H1 (cell line): ENCODE data around the gene SLAMF1. TPM values are rescaled to one million over a fixed set of nuclear protein-coding genes. Genes with fewer than 3 reads are reported as not detected.
"Not testable (repeated sequence)": the region's sequence is repeated elsewhere in the genome, so short reads cannot be mapped to it uniquely, and the experiment has no call there.

Experiments
- CTCF ChIA-PET: fragments of 300-600 bp; sonication (Branson Sonifier 250); formaldehyde crosslinking; loops from one replicate; lab custom pipeline; 2021; ENCODE audit not compliant: partially characterized antibody; lab: Charles Lee
- POLR2A ChIA-PET: fragments of 300-600 bp; sonication (Branson Sonifier 250); formaldehyde crosslinking; loops from one replicate; lab custom pipeline; 2021; ENCODE audit warnings: inconsistent platforms; ENCODE audit not compliant: partially characterized antibody; lab: Charles Lee
- DNase-seq, 2 experiments: peaks; one replicate each; pipeline versions ENCODE4 v3.0.0 to v3.0.0-alpha.2; 2010 to 2022; ENCODE audit warnings: low spot score in 2 of 2, low read depth in 1 of 2, mixed read lengths in 1 of 2
- FAIRE-seq: peaks from 2 replicates; lab custom pipeline; 2011; peaks lifted over from hg19 to GRCh38; lab: Jason Lieb, UNC
- H2AFZ ChIP-seq: 2 replicates; pipeline ENCODE4 v1.8.1; 2012; ENCODE audit warnings: low read length, inconsistent platforms
- H2AK5ac ChIP-seq: 2 replicates; pipeline ENCODE4 v1.6.1; 2013; ENCODE audit warnings: low read depth, low read length
- H2BK120ac ChIP-seq: replicated peaks from 2 replicates; pipeline ENCODE3; 2013; ENCODE audit warnings: low read depth, low read length, inconsistent platforms
- H2BK12ac ChIP-seq: 2 replicates; pipeline ENCODE4 v1.6.1; 2013; ENCODE audit warnings: low read depth, low read length
- H2BK15ac ChIP-seq: 2 replicates; pipeline ENCODE4 v1.6.1; 2013; ENCODE audit warnings: low read length
- H2BK20ac ChIP-seq: 2 replicates; pipeline ENCODE4 v1.6.1; 2013; ENCODE audit warnings: low read length
- H2BK5ac ChIP-seq: 2 replicates; pipeline ENCODE4 v1.6.1; 2013; ENCODE audit warnings: low read depth, low read length
- H3K14ac ChIP-seq: 2 replicates; pipeline ENCODE4 v1.6.1; 2013; ENCODE audit warnings: inconsistent platforms; ENCODE audit not compliant: insufficient read length
- H3K18ac ChIP-seq: 2 replicates; pipeline ENCODE4 v1.6.1; 2013; ENCODE audit warnings: low read length; ENCODE audit errors: extremely low read depth
- H3K23ac ChIP-seq: 2 replicates; pipeline ENCODE4 v1.6.1; 2013; ENCODE audit warnings: inconsistent platforms; ENCODE audit not compliant: insufficient read length
- H3K23me2 ChIP-seq: 2 replicates; pipeline ENCODE4 v1.6.1; 2013; ENCODE audit warnings: low read depth, low read length
- H3K27ac ChIP-seq: 2 replicates; pipeline ENCODE4 v1.6.1; 2011; ENCODE audit warnings: low read depth, low read length, inconsistent platforms
- H3K27me3 ChIP-seq, 4 experiments: replicated peaks in 1 of 4; 1 replicate in 1 of 4; 2 replicates in 3 of 4; pipeline versions ENCODE4 v1.6.1 to v1.8.1; 2011 to 2013; ENCODE audit warnings: low read length in 3 of 4, mild to moderate bottlenecking in 3 of 4, inconsistent platforms in 2 of 4, mixed read lengths in 2 of 4, moderate library complexity in 1 of 4; ENCODE audit not compliant: control insufficient read depth in 3 of 4, insufficient read depth in 3 of 4; ENCODE audit errors: extremely low read depth in 1 of 4
- H3K36me3 ChIP-seq, 4 experiments: 2 replicates each; pipeline versions ENCODE4 v1.6.1 to v1.8.1; 2011 to 2013; ENCODE audit warnings: mild to moderate bottlenecking in 4 of 4, low read length in 3 of 4, moderate library complexity in 2 of 4, control low read depth in 1 of 4, inconsistent platforms in 1 of 4; ENCODE audit not compliant: insufficient read depth in 4 of 4, control insufficient read depth in 2 of 4
- H3K4ac ChIP-seq: replicated peaks from 2 replicates; pipeline ENCODE3; 2013; ENCODE audit warnings: low read length, low read depth, mixed read lengths, inconsistent platforms; ENCODE audit not compliant: insufficient read length
- H3K4me1 ChIP-seq, 4 experiments: replicated peaks in 1 of 4; 1 replicate in 1 of 4; 2 replicates in 3 of 4; pipeline versions ENCODE4 v1.6.1 to v1.8.1; 2011 to 2013; ENCODE audit warnings: low read length in 3 of 4, inconsistent platforms in 2 of 4, mixed read lengths in 1 of 4; ENCODE audit not compliant: insufficient read depth in 4 of 4, control insufficient read depth in 3 of 4
- H3K4me2 ChIP-seq, 2 experiments: 2 replicates each; pipeline versions ENCODE4 v1.6.1 to v1.8.1; 2011 to 2013; ENCODE audit warnings: low read depth in 2 of 2, low read length in 2 of 2, control low read depth in 1 of 2, inconsistent platforms in 1 of 2, mild to moderate bottlenecking in 1 of 2; ENCODE audit not compliant: insufficient read depth in 1 of 2
- H3K4me3 ChIP-seq, 4 experiments: fragments of 200-600, 300-600 bp in 1 of 4; sonication (generic), shearing (Covaris generic), sonication (Bioruptor Twin) in 1 of 4; 2 replicates each; pipeline versions ENCODE4 v1.5.1 to v1.8.1; 2011 to 2016; ENCODE audit warnings: low read length in 4 of 4, low read depth in 3 of 4, control low read depth in 2 of 4, inconsistent platforms in 2 of 4, mild to moderate bottlenecking in 2 of 4, mixed read lengths in 1 of 4, moderate library complexity in 1 of 4; ENCODE audit not compliant: insufficient read depth in 2 of 4; ENCODE audit errors: extremely low read depth in 1 of 4
- H3K56ac ChIP-seq: replicated peaks from 2 replicates; pipeline ENCODE3; 2013; ENCODE audit warnings: low read depth, mild to moderate bottlenecking, mixed read lengths, low read length, inconsistent platforms; ENCODE audit not compliant: insufficient read length
- H3K79me1 ChIP-seq: 2 replicates; pipeline ENCODE4 v1.6.1; 2013; ENCODE audit warnings: low read depth, low read length, control low read depth
- H3K79me2 ChIP-seq, 2 experiments: 2 replicates each; pipeline versions ENCODE4 v1.6.1 to v1.8.1; 2012 to 2013; ENCODE audit warnings: low read length in 2 of 2, mild to moderate bottlenecking in 2 of 2, inconsistent platforms in 1 of 2; ENCODE audit not compliant: insufficient read depth in 2 of 2, control insufficient read depth in 1 of 2
- H3K9ac ChIP-seq, 4 experiments: replicated peaks in 1 of 4; 1 replicate in 1 of 4; 2 replicates in 3 of 4; pipeline versions ENCODE4 v1.6.1 to v1.8.1; 2011 to 2013; ENCODE audit warnings: low read depth in 3 of 4, low read length in 3 of 4, control low read depth in 2 of 4, mild to moderate bottlenecking in 2 of 4, moderate library complexity in 2 of 4, inconsistent platforms in 1 of 4; ENCODE audit errors: extremely low read depth in 1 of 4
- H3K9me3 ChIP-seq, 2 experiments: 2 replicates each; pipeline versions ENCODE4 v1.6.1 to v1.8.1; 2012 to 2013; ENCODE audit warnings: mild to moderate bottlenecking in 2 of 2, moderate library complexity in 2 of 2, control low read depth in 1 of 2, inconsistent platforms in 1 of 2, low read depth in 1 of 2, low read length in 1 of 2, mixed read lengths in 1 of 2; ENCODE audit not compliant: insufficient read depth in 2 of 2
- H4K20me1 ChIP-seq, 2 experiments: replicated peaks in 1 of 2; 2 replicates each; pipeline versions ENCODE3 to v1.8.1; 2011 to 2013; ENCODE audit warnings: inconsistent platforms in 2 of 2, low read length in 2 of 2, mild to moderate bottlenecking in 1 of 2; ENCODE audit not compliant: insufficient read depth in 2 of 2, control insufficient read depth in 1 of 2
- H4K5ac ChIP-seq: 2 replicates; pipeline ENCODE4 v1.6.1; 2013; ENCODE audit warnings: low read length, low read depth, mixed read lengths, inconsistent platforms; ENCODE audit not compliant: insufficient read length
- H4K8ac ChIP-seq: 2 replicates; pipeline ENCODE4 v1.8.0; 2013; ENCODE audit warnings: mild to moderate bottlenecking, moderate library complexity, low read length, inconsistent platforms; ENCODE audit not compliant: insufficient read depth; ENCODE audit errors: extremely low read depth
- H4K91ac ChIP-seq: replicated peaks from 2 replicates; pipeline ENCODE3; 2013; ENCODE audit warnings: low read length, mixed read lengths, inconsistent platforms; ENCODE audit not compliant: insufficient read length
- WGBS, 2 experiments: shearing (Covaris generic) in 1 of 2; methylation state at CpG; one replicate each; pipeline versions ENCODE4 v1.1.6 to v1.1.7; 2013 to 2015; ENCODE audit warnings: low lambda C conversion rate in 2 of 2, mixed read lengths in 2 of 2, inconsistent platforms in 1 of 2, low coverage in 1 of 2, missing lambda C conversion rate in 1 of 2; ENCODE audit not compliant: insufficient replicate concordance in 2 of 2, insufficient coverage in 1 of 2, insufficient read length in 1 of 2; ENCODE audit errors: extremely low coverage in 1 of 2, missing lambda C conversion rate in 1 of 2; 5-methylcytosine and 5-hydroxymethylcytosine counted together
- polyA plus RNA-seq, 7 experiments: library from polyadenylated mRNA; depleted of rRNA in 3 of 7; stranded (reverse) in 5 of 7; unstranded in 2 of 7; fragments of >200 nt in 5 of 7; fragments of 200-250 nt in 2 of 7; gene quantifications; 1 replicate in 5 of 7; 2 replicates in 1 of 7; 4 replicates in 1 of 7; pipeline versions ENCODE4 v1.2.1 to v1.2.3, GENCODE V29; 2011 to 2013; ENCODE audit warnings: missing spikeins in 2 of 7, mixed read lengths in 2 of 7
- total RNA-seq: library from RNA; stranded (reverse); fragmentation: NEBNext Ultra II Directional; extraction: Animal tissue kit (Norgen Biotek cat#: 25700); gene quantifications from 2 replicates; pipeline ENCODE4 v1.2.1, GENCODE V29; 2021

SLAMF1 gene
- total and polyA plus RNA-seq, 2 of the 8 experiments (the other 6 are each of a cell fraction or from before 2014, with no cell fraction given), result not detected

GRCh38 chr1:160559437-160559836, 87.4 kb downstream of the SLAMF1 start:
- CTCF ChIA-PET, result interaction anchor here (1.0 to 1.8 kb wide), 2 partner anchors 47 to 48 kb away, joined by 4 to 6 read pairs; no protein-coding TSS in a partner anchor
- H3K27ac ChIP-seq, H3K14ac ChIP-seq, H2BK15ac ChIP-seq, H4K91ac ChIP-seq, FAIRE-seq, H2AK5ac ChIP-seq, H3K23ac ChIP-seq, POLR2A ChIA-PET, H2BK12ac ChIP-seq, H3K79me1 ChIP-seq, H4K5ac ChIP-seq, H3K18ac ChIP-seq, H3K36me3 ChIP-seq, H3K4me2 ChIP-seq, H2BK120ac ChIP-seq, H3K4me3 ChIP-seq, DNase-seq, H3K4me1 ChIP-seq, H3K23me2 ChIP-seq, H3K79me2 ChIP-seq, H3K9ac ChIP-seq, H2BK20ac ChIP-seq, H2AFZ ChIP-seq, H2BK5ac ChIP-seq, H3K56ac ChIP-seq, H3K4ac ChIP-seq, H4K8ac ChIP-seq, H4K20me1 ChIP-seq, H3K9me3 ChIP-seq, H3K27me3 ChIP-seq: not testable (repeated sequence)
- 79% methylated on average over 3 of the region's 3 CpGs; no CpG with 5 or more reads in 1 of the 2 experiments for WGBS, 2 experiments
